Measurements from ENCODE around the gene C3orf18.
A peak's percentile ranks its signal among the peaks of the same experiment; 100 is the strongest.

The C3orf18 gene

DNA sequence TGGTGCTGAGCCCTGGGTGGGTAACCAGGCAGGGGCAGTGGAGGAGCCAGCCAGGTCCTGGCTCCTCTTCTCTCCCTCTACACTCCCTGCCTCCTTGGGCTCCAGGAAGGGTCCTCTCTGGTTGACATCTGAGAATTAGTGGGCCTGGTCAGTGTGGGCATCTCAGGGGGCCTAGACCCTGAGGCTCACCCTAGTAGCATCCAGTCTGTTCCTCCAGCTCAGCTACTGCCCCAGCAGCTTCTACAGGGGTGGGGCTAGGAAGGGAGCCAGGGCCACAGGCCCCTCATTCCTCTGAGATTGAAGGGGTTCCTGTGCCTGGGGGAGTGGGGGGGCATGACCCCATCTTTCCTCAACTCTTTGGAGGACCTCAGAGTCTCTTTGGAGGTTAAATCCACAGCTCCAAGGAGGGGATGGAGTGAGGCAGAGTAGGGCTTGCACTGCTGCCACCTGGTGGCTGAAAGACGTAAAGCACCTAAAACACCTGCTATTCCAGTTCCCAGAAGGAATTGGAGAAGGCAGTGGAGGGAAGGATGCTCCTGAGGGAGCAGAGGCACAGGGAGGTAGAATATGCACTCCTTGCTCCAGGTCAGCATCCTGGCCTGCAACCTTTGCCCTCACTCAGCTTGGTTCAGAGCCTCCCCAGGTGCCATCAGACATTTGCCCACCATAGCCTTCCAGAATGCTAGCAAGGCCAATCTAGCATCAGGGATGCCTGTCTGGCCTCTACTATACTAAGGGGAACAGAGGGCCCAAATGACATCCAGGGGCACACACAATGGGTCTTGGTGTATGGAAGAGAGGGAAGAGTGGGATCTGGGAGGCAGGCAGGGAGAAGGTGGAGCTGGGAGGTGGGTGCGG is 25.1 kb downstream of the C3orf18 start:
- DNase-seq (peak; percentile 51 to 66 (median 64)), ATAC-seq (replicated peaks) (peak; percentile 75)
- Mint-ChIP-seq H3K36me3 (ENCODE audit: insufficient read depth) (peaks cover 7% of the 10 kb centered on the region), H3K27ac (peak overlapping the region in 1 of 2 donors; percentile 46), H3K9me3 (no peaks in the 10 kb centered on the region), H3K4me3 (no peak overlapping the region), H3K4me1 (ENCODE audit: low read depth in 2 of 2) (peaks cover 12 to 15% of the 10 kb centered on the region in 2 donors), H3K27me3 (peaks cover 15 to 43% of the 10 kb centered on the region in 2 donors)

- peaks cover 31 to 70% of the 10 kb centered on the region in 2 donors for H3K27me3 Mint-ChIP-seq
- no peak for DNase-seq
- peaks cover 6 to 11% of the 10 kb centered on the region in 2 donors for H3K4me1 Mint-ChIP-seq (ENCODE audit: low read depth in 2 of 2)
- H3K9me3 Mint-ChIP-seq: no peaks in the 10 kb centered on the region
- no peak overlapping the region for H3K4me3 Mint-ChIP-seq
- peaks cover 3% of the 10 kb centered on the region for H3K36me3 Mint-ChIP-seq (ENCODE audit: insufficient read depth)
- H3K27ac Mint-ChIP-seq: no peak overlapping the region
- ATAC-seq (replicated peaks): no peak
Measured at GRCh38 chr3:50539356-50540286, 27.9 kb downstream of the C3orf18 start.

- no peak overlapping the region for H3K4me3 Mint-ChIP-seq
- no peak for DNase-seq
- no peak for ATAC-seq (replicated peaks)
- H3K27ac Mint-ChIP-seq: peak overlapping the region in 1 of 2 donors; percentile 1
- no peaks in the 10 kb centered on the region for H3K9me3 Mint-ChIP-seq
- peaks cover 3% of the 10 kb centered on the region for H3K36me3 Mint-ChIP-seq (ENCODE audit: insufficient read depth)
- peaks cover 31 to 78% of the 10 kb centered on the region in 2 donors for H3K27me3 Mint-ChIP-seq
- peaks cover 6 to 10% of the 10 kb centered on the region in 2 donors for H3K4me1 Mint-ChIP-seq (ENCODE audit: low read depth in 2 of 2)
Measured at GRCh38 chr3:50537421-50538129, 30.0 kb downstream of the C3orf18 start.

GRCh38 chr3:50536471-50537180 is 30.9 kb downstream of the C3orf18 start:
- Mint-ChIP-seq H3K27me3 (peaks cover 31 to 80% of the 10 kb centered on the region in 2 donors), H3K9me3 (no peaks in the 10 kb centered on the region), H3K27ac (peak overlapping the region in 1 of 2 donors; percentile 1)

GRCh38 chr3:50534681-50535330 is 32.7 kb downstream of the C3orf18 start:
- H3K27ac Mint-ChIP-seq: peak overlapping the region in 1 of 2 donors; percentile 71
- H3K36me3 Mint-ChIP-seq (ENCODE audit: insufficient read depth): no peaks in the 10 kb centered on the region
- H3K4me3 Mint-ChIP-seq: no peak overlapping the region
- peaks cover 34 to 70% of the 10 kb centered on the region in 2 donors for H3K27me3 Mint-ChIP-seq
- H3K9me3 Mint-ChIP-seq: no peaks in the 10 kb centered on the region
- peaks cover 2 to 4% of the 10 kb centered on the region in 2 donors for H3K4me1 Mint-ChIP-seq (ENCODE audit: low read depth in 2 of 2)
- no peak for DNase-seq
- ATAC-seq (replicated peaks): no peak

More at GRCh38 chr3:50536471-50537180, 30.9 kb downstream of the C3orf18 start:
- Mint-ChIP-seq H3K4me3 (no peak overlapping the region), H3K36me3 (ENCODE audit: insufficient read depth) (peaks cover 1% of the 10 kb centered on the region), H3K4me1 (ENCODE audit: low read depth in 2 of 2) (peaks cover 4 to 6% of the 10 kb centered on the region in 2 donors)
- no peak for DNase-seq
- no peak for ATAC-seq (replicated peaks)

DNA sequence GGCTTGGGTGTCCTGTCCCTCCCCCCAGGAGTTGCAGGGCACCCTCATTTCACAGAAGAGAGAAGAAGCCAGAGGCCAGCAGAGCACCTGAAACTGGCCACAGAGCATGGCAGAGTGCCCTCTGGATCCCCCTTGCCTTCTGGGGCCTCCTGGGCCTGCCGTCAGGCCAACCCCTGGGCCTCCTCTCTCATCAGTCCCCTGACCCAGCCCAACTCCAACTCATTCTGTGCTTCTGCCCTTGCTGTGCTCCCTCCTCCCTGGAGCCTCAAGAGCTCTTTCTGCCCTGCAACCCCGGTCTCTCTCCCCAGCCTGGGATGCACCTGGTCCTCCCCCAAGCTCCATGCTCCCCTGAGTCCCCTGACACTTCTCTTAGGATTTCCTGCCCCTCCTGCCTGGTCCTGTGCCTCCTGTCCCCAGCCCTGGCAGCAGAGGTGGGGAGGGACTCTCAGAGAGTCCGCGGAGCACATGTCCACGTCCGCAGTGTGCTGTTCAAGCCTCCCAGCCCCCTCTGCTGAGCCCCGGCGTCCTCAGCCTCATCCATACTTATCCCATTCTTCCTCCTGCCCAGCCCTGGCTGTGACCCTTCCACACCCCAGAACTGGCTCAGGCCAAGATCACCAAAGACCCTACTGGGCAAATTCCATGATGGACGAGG is 33.6 kb downstream of the C3orf18 start:
- ATAC-seq (replicated peaks) (no peak), DNase-seq (no peak)
- H3K36me3 Mint-ChIP-seq (ENCODE audit: insufficient read depth): no peaks in the 10 kb centered on the region
- H3K4me3 Mint-ChIP-seq: no peak overlapping the region
- peaks cover 2 to 4% of the 10 kb centered on the region in 2 donors for H3K4me1 Mint-ChIP-seq (ENCODE audit: low read depth in 2 of 2)
- no peaks in the 10 kb centered on the region for H3K9me3 Mint-ChIP-seq
- peaks cover 37 to 70% of the 10 kb centered on the region in 2 donors for H3K27me3 Mint-ChIP-seq
- no peak overlapping the region for H3K27ac Mint-ChIP-seq

GRCh38 chr3:50533316-50533715 is 34.2 kb downstream of the C3orf18 start:
- Mint-ChIP-seq H3K36me3 (ENCODE audit: insufficient read depth) (no peaks in the 10 kb centered on the region), H3K27me3 (peaks cover 34 to 70% of the 10 kb centered on the region in 2 donors), H3K4me3 (no peak overlapping the region), H3K4me1 (ENCODE audit: low read depth in 2 of 2) (peaks cover 2 to 4% of the 10 kb centered on the region in 2 donors), H3K27ac (no peak overlapping the region), H3K9me3 (no peaks in the 10 kb centered on the region)
- ATAC-seq (replicated peaks) (no peak), DNase-seq (no peak)

DNA sequence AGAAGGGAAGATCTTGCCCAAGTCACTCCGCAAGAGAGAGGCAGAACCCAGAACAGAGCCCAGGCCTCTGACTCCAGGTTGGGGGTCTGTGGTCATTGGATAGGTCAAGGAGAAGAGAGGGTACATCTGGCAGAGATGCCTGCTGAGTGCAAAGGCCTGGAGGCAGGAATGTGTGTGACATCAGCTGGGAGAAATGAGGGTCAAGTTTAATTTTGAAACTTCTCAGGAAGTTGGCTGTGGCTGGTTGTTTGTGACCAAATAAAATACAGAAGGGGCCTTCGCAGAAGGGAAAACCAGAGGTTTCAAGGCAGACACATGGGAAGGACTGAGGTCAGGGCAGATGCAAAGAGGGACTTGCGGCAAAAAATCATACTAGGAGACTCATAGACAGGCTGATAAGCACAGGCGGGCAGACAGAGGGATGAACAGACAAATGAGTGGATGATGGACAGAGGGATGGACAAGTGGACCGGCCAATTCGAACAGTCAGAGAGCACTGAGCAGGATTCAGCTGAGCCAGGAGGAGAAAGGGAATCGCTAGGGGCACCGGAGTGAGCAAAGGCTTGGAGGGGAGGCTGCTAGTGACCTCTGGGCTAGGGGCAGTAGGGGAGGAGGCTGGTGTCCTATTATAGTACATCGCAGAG is 35.4 kb downstream of the C3orf18 start:
- H3K27me3 Mint-ChIP-seq: peaks cover 33 to 69% of the 10 kb centered on the region in 2 donors

DNA sequence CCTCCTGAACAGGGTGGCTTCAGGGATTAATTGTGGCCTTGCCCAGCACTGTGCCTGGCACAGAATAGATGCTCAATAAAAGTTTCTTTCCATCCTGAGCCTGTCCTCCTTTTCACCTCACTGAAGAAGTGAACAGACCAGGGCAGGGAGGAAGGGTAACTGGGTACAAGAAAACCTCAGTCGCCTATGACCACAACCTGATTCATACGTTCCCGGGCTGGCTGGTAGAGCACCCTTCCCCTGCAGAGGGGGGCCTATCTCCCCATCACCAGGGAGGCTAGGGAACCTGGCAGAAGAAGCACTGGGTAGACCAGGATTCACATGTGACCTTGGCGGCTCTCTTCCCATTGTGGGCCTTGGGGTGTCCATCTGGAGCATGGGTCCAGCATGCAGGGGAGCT is 36.3 kb downstream of the C3orf18 start:
- ATAC-seq (replicated peaks) (no peak), DNase-seq (no peak)
- no peaks in the 10 kb centered on the region for H3K9me3 Mint-ChIP-seq
- no peak overlapping the region for H3K27ac Mint-ChIP-seq
- H3K4me1 Mint-ChIP-seq (ENCODE audit: low read depth in 2 of 2): peaks cover 0 to 1% of the 10 kb centered on the region in 2 donors
- H3K36me3 Mint-ChIP-seq (ENCODE audit: insufficient read depth): no peaks in the 10 kb centered on the region
- no peak overlapping the region for H3K4me3 Mint-ChIP-seq
- peaks cover 23 to 69% of the 10 kb centered on the region in 2 donors for H3K27me3 Mint-ChIP-seq

More for the DNA sequence above, 35.4 kb downstream of the C3orf18 start:
- no peak for ATAC-seq (replicated peaks)
- no peak overlapping the region for H3K4me3 Mint-ChIP-seq
- DNase-seq: no peak
- peaks cover under 1 to 3% of the 10 kb centered on the region in 2 donors for H3K4me1 Mint-ChIP-seq (ENCODE audit: low read depth in 2 of 2)
- H3K9me3 Mint-ChIP-seq: no peaks in the 10 kb centered on the region
- no peaks in the 10 kb centered on the region for H3K36me3 Mint-ChIP-seq (ENCODE audit: insufficient read depth)
- no peak overlapping the region for H3K27ac Mint-ChIP-seq

DNA sequence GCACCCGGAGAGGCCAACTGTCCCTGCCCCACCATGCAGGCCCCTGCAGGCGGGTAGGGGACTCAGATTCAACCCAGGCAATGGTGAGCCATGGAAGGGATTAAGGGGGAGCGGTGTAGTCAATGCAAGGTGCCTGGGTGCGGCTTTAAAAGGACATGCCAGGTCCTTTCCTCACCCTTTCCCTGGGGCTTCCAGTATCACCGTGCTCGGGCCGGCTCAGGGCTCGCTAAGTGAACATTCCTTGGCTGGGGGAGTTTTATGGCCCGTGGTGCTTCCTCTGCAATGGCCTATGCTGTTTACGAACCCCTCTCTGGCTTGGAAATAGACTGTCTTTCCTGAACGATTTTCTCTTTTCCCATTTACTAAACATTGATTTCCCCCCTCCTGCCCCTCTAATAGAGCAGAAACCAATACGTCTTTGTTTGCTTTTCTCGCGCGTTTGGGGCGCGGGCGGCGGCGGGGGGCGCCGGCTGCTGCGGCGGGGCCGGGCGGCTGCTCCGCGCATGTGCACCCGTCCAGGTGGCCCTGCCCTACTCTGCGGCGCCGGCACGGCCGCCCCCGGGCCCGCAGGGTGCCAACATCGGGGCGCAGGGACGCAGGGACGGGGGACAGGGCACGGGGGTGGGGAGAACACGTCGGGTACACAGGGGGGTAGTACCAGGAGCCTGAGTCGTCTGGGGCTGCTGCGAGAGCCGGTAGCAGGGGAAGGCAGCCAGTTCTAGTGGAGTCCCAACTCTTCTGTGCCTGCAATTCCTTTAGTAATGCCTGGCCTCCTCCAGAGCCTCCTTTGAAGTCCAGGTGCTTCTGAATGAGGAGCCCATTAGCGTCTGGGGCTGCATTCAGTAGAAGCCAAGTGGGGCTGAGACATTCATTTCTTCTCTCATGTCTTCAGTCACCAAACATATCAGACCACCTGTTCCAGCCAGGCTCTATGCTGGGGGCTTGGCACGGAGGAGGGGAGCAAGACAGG is 37.3 kb downstream of the C3orf18 start:
- peaks cover 0 to 4% of the 10 kb centered on the region in 2 donors for H3K4me1 Mint-ChIP-seq (ENCODE audit: low read depth in 2 of 2)
- H3K9me3 Mint-ChIP-seq: no peaks in the 10 kb centered on the region
- no peak overlapping the region for H3K27ac Mint-ChIP-seq
- H3K27me3 Mint-ChIP-seq: peaks cover 19 to 60% of the 10 kb centered on the region in 2 donors
- ATAC-seq (replicated peaks) (peak; percentile 37), DNase-seq (no peak)
- no peak overlapping the region for H3K4me3 Mint-ChIP-seq
- no peaks in the 10 kb centered on the region for H3K36me3 Mint-ChIP-seq (ENCODE audit: insufficient read depth)
